NK-92 (cell line): ENCODE data around the gene SMC1B.
"Not testable (repeated sequence)": the region's sequence is repeated elsewhere in the genome, so short reads cannot be mapped to it uniquely, and the experiment has no call there.

Experiments
- DNase-seq: peaks from one replicate; lab custom pipeline; 2025; ENCODE audit not compliant: unreplicated experiment; lab: John Stamatoyannopoulos, UW

SMC1B gene

GRCh38 chr22:45421349-45422055, 8.1 kb upstream of the SMC1B start:
- no peak for DNase-seq

GRCh38 chr22:45420539-45420938, 7.1 kb upstream of the SMC1B start:
- no peak for DNase-seq

GRCh38 chr22:45420011-45420410, 6.6 kb upstream of the SMC1B start:
- no peak for DNase-seq

GRCh38 chr22:45418770-45419138, 5.4 kb upstream of the SMC1B start:
- DNase-seq = no peak

- DNase-seq = no peak
Measured at GRCh38 chr22:45418056-45418769, 4.8 kb upstream of the SMC1B start.

GRCh38 chr22:45413013-45413367, 409 bp downstream of the SMC1B start:
- no peak for DNase-seq

GRCh38 chr22:45407793-45408192, 5.6 kb downstream of the SMC1B start:
- no peak for DNase-seq

- no peak for DNase-seq
Measured at GRCh38 chr22:45402466-45402985, 10.9 kb downstream of the SMC1B start.

GRCh38 chr22:45399712-45400445, 13.5 kb downstream of the SMC1B start:
- no peak for DNase-seq

GRCh38 chr22:45398214-45398613, 15.2 kb downstream of the SMC1B start:
- DNase-seq = no peak

GRCh38 chr22:45397806-45398205, 15.6 kb downstream of the SMC1B start:
- DNase-seq = no peak

GRCh38 chr22:45389546-45389945, 23.9 kb downstream of the SMC1B start:
- DNase-seq = no peak

- no peak for DNase-seq
Measured at GRCh38 chr22:45381348-45381747, 32.1 kb downstream of the SMC1B start.

- DNase-seq = no peak
Measured at GRCh38 chr22:45376703-45377102, 36.7 kb downstream of the SMC1B start.

GRCh38 chr22:45376009-45376408, 37.4 kb downstream of the SMC1B start:
- no peak for DNase-seq

- not testable (repeated sequence) for DNase-seq
Measured at GRCh38 chr22:45373592-45373991, 39.8 kb downstream of the SMC1B start.

GRCh38 chr22:45366713-45367112, 46.7 kb downstream of the SMC1B start:
- no peak for DNase-seq

- no peak for DNase-seq
Measured at GRCh38 chr22:45359627-45360026, 53.8 kb downstream of the SMC1B start.

- no peak for DNase-seq
Measured at GRCh38 chr22:45358127-45358526, 55.3 kb downstream of the SMC1B start.

GRCh38 chr22:45357490-45357889, 55.9 kb downstream of the SMC1B start:
- DNase-seq = no peak

GRCh38 chr22:45353786-45354185, 59.6 kb downstream of the SMC1B start:
- no peak for DNase-seq

- DNase-seq = not testable (repeated sequence)
Measured at GRCh38 chr22:45352757-45353156, 60.6 kb downstream of the SMC1B start.
